GM04504 (cell line): ENCODE data around the gene CRELD1.

Experiments
- DNase-seq: peaks from one replicate; pipeline ENCODE4 v3.0.0-alpha.2; 2012; ENCODE audit warnings: low read depth

CRELD1 gene

GRCh38 chr3:9906480-9906879, 27.2 kb upstream of the CRELD1 start:
- no peak for DNase-seq

DNA sequence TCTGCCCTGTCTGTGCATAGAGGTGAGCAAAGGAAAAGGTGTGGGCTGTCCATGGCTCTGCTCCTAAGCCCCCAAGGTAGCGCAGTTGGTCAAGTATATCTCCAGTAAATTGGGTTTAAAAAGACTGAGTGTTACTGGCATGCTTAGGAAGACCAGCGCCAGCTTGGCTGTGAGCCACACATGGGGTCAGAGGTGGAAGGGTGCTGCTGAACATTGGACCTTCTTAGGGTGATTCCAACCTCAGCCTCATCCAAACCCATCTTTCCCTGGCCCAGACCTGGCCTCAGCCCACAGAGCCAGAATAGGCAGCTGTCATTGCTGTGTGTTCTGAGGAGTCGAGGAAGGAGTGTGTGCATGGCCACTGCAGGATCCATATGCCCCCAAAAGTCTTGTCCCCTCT, 25.3 kb upstream of the CRELD1 start:
- DNase-seq: no peak

GRCh38 chr3:9909221-9910013, 24.2 kb upstream of the CRELD1 start:
- no peak for DNase-seq

DNA sequence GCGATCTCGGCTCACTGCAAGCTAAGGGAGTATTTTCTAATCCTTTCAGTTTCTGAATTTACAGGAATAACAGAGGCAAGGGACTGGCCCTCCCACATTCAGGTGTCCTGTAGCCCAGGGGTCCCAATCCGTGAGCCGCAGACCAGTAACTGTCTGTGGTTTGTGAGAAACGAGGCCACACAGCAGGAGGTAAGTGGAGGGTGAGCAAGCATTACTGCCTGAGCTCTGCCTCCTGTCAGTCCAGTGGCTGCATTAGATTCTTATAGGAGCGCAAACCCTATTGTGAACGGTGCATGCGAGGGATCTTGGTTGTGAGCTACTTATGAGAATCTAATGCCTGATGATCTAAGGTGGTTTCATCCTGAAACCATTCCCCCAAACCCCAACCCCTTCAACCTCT, 21.8 kb upstream of the CRELD1 start:
- DNase-seq: no peak

- DNase-seq: peak; percentile 15
These were observed 21.2 kb upstream of the CRELD1 start for GRCh38 chr3:9912294-9912935.

DNA sequence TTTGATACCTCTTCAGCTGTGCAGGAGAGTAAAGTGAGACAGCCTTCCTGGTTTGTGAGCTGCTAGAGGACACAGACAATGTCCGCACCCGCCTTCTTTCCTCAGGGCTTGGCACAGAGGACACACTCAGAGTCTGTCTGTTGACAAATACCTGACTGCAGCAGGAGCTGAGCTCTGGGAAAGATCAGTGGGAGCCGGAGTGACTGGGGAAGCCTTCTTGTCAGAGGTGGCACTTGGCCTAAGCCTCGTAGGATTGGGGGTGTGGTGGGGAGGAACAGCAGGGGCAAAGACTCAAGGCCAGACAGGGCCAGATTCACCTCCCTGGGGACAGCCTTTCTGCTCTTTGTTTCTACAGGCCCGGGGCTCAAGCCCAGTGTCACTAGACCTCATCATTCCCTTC, 20.0 kb upstream of the CRELD1 start:
- no peak for DNase-seq

GRCh38 chr3:9914011-9914410, 19.6 kb upstream of the CRELD1 start:
- no peak for DNase-seq

GRCh38 chr3:9914559-9915253, 18.9 kb upstream of the CRELD1 start:
- DNase-seq: no peak

DNA sequence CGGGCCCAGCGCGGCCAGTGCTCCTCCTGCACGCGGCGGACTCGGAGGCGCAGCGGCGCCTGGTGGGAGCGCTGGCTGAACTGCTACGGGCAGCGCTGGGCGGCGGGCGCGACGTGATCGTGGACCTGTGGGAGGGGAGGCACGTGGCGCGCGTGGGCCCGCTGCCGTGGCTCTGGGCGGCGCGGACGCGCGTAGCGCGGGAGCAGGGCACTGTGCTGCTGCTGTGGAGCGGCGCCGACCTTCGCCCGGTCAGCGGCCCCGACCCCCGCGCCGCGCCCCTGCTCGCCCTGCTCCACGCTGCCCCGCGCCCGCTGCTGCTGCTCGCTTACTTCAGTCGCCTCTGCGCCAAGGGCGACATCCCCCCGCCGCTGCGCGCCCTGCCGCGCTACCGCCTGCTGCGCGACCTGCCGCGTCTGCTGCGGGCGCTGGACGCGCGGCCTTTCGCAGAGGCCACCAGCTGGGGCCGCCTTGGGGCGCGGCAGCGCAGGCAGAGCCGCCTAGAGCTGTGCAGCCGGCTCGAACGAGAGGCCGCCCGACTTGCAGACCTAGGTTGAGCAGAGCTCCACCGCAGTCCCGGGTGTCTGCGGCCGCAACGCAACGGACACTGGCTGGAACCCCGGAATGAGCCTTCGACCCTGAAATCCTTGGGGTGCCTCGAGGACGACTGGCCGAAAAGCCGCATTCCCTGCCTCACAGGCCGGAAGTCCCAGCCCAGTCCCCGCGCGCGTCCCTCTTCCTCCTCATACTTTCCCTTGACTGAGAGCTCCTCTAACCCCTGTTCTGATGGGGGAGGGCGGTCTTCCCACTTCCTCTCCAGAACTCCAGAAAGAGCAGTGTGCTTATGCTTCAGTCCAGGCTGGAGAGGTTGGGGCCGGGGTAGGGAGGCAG, 18.1 kb upstream of the CRELD1 start:
- peak; percentile 25 for DNase-seq

DNA sequence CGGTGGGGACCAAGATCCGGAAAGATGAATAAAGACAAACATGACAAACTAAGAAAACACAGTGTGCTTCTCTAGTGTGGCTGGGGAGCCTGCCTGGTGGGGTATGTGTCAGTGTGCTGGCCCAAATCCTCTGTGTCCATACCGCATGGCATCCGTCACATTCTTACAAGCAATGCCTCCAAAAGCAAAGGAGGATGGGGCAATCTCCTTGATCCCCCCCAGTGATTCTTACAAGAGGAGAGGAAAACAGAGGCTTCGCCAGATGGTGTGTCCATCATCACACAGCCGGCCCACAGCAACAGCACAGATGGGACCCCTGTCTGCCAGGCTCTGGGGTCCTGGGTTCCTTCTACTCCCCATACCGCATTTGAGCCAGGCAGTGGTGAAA, 17.3 kb upstream of the CRELD1 start:
- no peak for DNase-seq

- DNase-seq: peak; percentile 69
These were observed 16.6 kb upstream of the CRELD1 start, which contains the start of gene IL17RC for GRCh38 chr3:9916734-9917680. Gene IL17RC (plus strand): TSS chr3:9917098. CDS start chr3:9917316, 218 bp downstream.

- DNase-seq: no peak
These were observed 15.8 kb upstream of the CRELD1 start for GRCh38 chr3:9917820-9918219.

DNA sequence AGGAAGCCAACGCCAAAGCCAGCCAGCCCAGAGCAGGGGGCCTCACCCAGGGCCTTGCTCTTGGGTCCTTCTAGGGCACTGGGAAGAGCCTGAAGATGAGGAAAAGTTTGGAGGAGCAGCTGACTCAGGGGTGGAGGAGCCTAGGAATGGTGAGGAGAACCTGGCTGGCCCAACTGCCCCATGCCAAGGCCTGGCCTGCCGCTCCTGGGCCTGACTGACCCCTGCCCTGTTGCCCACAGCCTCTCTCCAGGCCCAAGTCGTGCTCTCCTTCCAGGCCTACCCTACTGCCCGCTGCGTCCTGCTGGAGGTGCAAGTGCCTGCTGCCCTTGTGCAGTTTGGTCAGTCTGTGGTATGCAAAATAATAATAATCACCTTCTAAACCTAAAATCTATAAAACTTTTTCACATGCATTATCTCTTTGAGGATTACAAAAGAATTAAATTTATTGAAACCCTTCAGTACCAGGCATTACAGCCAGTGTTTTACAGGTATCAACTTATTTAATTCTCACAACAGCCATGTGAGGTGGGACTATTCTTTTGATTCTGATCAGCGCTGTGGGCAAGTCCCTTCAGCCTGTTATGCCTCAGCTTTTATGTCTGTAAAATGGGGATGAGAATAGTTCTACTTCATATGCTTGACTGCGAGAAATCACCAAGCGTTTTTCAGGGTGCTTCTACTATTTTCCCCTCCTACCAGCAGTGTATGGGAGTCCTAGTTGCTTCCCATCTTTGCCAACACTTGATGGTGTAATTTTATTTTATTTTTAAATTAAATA, 15.2 kb upstream of the CRELD1 start:
- DNase-seq: no peak

- DNase-seq: no peak
These were observed 5.5 kb upstream of the CRELD1 start for GRCh38 chr3:9928158-9928557.

DNA sequence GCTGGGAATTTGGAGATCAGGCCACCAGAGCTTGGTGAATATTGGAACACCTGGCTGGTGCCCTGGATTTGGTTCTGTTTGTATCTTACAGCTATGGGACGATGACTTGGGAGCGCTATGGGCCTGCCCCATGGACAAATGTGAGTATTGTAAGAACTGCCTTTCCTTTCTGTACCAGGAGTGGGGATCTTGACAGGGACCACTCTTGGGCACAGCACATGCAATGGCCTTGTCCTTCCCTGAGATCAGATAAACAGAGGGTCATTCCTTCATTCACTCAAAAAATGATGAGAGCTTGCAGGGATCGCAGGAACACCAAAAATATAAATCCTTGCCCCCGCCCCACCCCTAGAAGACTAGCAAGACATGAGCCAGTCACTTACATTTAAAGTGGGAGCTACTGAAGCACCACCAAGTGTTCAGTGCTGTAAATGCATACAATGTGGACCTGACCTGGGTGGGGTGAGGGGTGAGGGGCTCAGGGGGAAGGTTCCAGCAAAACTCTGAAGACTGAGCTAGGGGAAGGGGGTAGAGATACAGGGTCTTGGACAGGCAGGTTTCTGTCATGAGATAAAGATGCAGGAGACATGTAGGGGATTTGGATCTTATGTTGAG, 2.7 kb upstream of the CRELD1 start:
- DNase-seq: no peak

DNA sequence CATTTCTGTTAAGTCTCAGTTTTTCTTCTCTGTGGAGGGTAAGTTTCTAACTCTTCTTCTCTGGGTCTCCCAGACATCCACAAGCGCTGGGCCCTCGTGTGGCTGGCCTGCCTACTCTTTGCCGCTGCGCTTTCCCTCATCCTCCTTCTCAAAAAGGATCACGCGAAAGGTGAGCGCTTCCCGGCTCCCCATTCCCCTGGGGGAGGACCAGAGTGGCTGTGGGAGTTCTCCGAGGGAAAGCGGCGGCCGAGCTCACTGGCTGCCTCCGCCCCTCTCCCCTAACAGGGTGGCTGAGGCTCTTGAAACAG, 1.1 kb upstream of the CRELD1 start:
- no peak for DNase-seq

GRCh38 chr3:9932843-9933560, 632 bp upstream of the CRELD1 start:
- peak; percentile 34 for DNase-seq

- no peak for DNase-seq
These were observed 594 bp downstream of the CRELD1 start for GRCh38 chr3:9934235-9934621.

GRCh38 chr3:9934993-9935392, 1.4 kb downstream of the CRELD1 start:
- DNase-seq: no peak
